AG04450 (cell line): ENCODE results near the gene MAGEB17. TPM values are rescaled to one million over a fixed set of nuclear protein-coding genes. Genes with fewer than 3 reads are reported as not detected.
"Not testable (repeated sequence)": the region's sequence is repeated elsewhere in the genome, so short reads cannot be mapped to it uniquely, and the experiment has no call there.

Experiments used
- CTCF ChIA-PET: fragments of 300-600, 350-600 bp; formaldehyde crosslinking; extraction: SDS; loops from one replicate; lab custom pipeline; 2022; ENCODE audit warnings: antibody characterized with exemption, inconsistent platforms; lab: Charles Lee
- POLR2A ChIA-PET: fragments of 350-600 bp; formaldehyde crosslinking; extraction: SDS; loops from one replicate; lab custom pipeline; 2021; ENCODE audit warnings: antibody characterized with exemption, inconsistent platforms; lab: Yijun Ruan, JAX
- DNase-seq: peaks from one replicate; pipeline ENCODE4 v3.0.0-alpha.2; 2011; ENCODE audit warnings: low read depth, low spot score
- H3K27ac ChIP-seq: one replicate; pipeline ENCODE4 v1.5.1; 2012; ENCODE audit warnings: low read depth, low read length, control low read depth
- H3K27me3 ChIP-seq: one replicate; pipeline ENCODE4 v1.6.0; 2012; ENCODE audit warnings: low read length; ENCODE audit not compliant: control insufficient read depth, insufficient read depth
- H3K4me3 ChIP-seq: 2 replicates; pipeline ENCODE4 v1.5.1; 2011; ENCODE audit warnings: mild to moderate bottlenecking, low read depth, low read length, control low read depth
- H3K9me3 ChIP-seq: 2 replicates; pipeline ENCODE4 v1.5.1; 2012; ENCODE audit warnings: low read length; ENCODE audit not compliant: control insufficient read depth, insufficient read depth
- polyA plus RNA-seq: library from polyadenylated mRNA; depleted of rRNA; stranded (reverse); fragments of >200 nt; gene quantifications from 2 replicates; pipeline ENCODE4 v1.2.3, GENCODE V29; 2011
- TF ChIP-seq, protein P1 (sequence below): IDR thresholded peaks from 2 replicates; pipeline ENCODE4 v1.5.1; 2011; ENCODE audit warnings: low read depth, low read length, control low read depth, inconsistent platforms

Gene MAGEB17
- polyA plus RNA-seq, 1 experiment = 0.05 TPM

- POLR2A ChIA-PET = no interaction called here
- Histone ChIP-seq H3K27me3 (no peaks in the 10 kb centered on the region), H3K9me3 (no peaks in the 10 kb centered on the region), H3K4me3 (no peak overlapping the region), H3K27ac (no peak overlapping the region)
- TF ChIP-seq, protein P1, sequence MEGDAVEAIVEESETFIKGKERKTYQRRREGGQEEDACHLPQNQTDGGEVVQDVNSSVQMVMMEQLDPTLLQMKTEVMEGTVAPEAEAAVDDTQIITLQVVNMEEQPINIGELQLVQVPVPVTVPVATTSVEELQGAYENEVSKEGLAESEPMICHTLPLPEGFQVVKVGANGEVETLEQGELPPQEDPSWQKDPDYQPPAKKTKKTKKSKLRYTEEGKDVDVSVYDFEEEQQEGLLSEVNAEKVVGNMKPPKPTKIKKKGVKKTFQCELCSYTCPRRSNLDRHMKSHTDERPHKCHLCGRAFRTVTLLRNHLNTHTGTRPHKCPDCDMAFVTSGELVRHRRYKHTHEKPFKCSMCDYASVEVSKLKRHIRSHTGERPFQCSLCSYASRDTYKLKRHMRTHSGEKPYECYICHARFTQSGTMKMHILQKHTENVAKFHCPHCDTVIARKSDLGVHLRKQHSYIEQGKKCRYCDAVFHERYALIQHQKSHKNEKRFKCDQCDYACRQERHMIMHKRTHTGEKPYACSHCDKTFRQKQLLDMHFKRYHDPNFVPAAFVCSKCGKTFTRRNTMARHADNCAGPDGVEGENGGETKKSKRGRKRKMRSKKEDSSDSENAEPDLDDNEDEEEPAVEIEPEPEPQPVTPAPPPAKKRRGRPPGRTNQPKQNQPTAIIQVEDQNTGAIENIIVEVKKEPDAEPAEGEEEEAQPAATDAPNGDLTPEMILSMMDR = no peak
- DNase-seq = no peak
- CTCF ChIA-PET = no interaction called here
Measured at GRCh38 chrX:16177260-16177659, 10.0 kb downstream of the MAGEB17 start.

GRCh38 chrX:16183843-16184242 lies 16.6 kb downstream of the MAGEB17 start:
- DNase-seq, POLR2A ChIA-PET, H3K27me3 ChIP-seq, CTCF ChIA-PET, H3K27ac ChIP-seq, H3K4me3 ChIP-seq, H3K9me3 ChIP-seq: not testable (repeated sequence)

- no peak overlapping the region for H3K27ac ChIP-seq
- no peaks in the 10 kb centered on the region; the same call in 1 of the 2 replicates for H3K9me3 ChIP-seq
- peak; percentile 21 for DNase-seq
- H3K27me3 ChIP-seq = no peaks in the 10 kb centered on the region
- POLR2A ChIA-PET = no interaction called here
- CTCF ChIA-PET = no interaction called here
- TF ChIP-seq, protein P1 = no peak
- no peak overlapping the region for H3K4me3 ChIP-seq
Measured at GRCh38 chrX:16185725-16186136, 18.4 kb downstream of the MAGEB17 start.

GRCh38 chrX:16186380-16187007 lies 19.2 kb downstream of the MAGEB17 start:
- ChIA-PET CTCF (interaction anchor here (0.6 kb wide), 1 partner anchor 32 kb away, joined by 5 read pairs; no protein-coding TSS in a partner anchor), POLR2A (no interaction called here)
- DNase-seq = no peak

DNA sequence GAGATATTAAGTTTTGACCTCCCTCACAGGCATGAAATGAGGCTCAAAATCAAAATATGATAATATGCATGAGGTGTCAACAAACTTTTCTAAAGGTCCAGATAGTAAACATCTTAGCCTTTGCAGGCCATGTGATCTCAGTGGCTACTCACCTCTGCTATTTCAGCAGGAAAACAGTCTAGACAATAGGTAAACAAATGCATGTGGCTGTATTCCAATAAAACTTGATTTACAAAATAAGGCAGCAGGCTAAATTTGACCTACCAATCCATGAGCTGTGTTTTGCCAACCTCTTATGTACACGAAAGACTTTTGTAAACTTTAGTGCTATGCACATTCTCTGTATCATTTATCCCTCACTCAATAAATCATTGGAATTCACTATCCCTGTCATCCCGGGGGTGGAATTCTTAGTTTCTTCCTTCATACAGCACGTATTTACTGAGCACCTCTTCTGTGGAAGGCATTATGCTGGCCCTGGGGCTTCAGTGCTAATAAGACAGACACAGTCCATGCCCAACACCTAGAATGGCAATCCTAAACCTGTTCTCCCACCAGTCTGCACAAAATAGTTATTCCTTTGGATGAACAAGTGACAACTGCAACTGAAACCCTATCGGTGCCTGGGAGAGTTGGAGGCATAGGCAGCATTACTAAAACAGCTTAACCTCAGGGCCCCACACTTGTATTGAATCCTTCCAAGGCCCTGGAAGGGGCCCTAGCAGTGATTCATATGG lies 19.9 kb downstream of the MAGEB17 start:
- Histone ChIP-seq H3K4me3 (no peak overlapping the region), H3K27me3 (no peaks in the 10 kb centered on the region), H3K27ac (no peak overlapping the region), H3K9me3 (no peaks in the 10 kb centered on the region; the same call in 1 of the 2 replicates)
- TF ChIP-seq, protein P1 = no peak
- DNase-seq = no peak
- POLR2A ChIA-PET = no interaction called here
- CTCF ChIA-PET = interaction anchor here (0.6 kb wide), 1 partner anchor 33 kb away, joined by 5 read pairs; no protein-coding TSS in a partner anchor

More at GRCh38 chrX:16186380-16187007, 19.2 kb downstream of the MAGEB17 start:
- TF ChIP-seq, protein P1 = no peak
- Histone ChIP-seq H3K27me3 (no peaks in the 10 kb centered on the region), H3K9me3 (no peaks in the 10 kb centered on the region; the same call in 1 of the 2 replicates), H3K27ac (no peak overlapping the region), H3K4me3 (no peak overlapping the region)
